ENCODE measurements around the gene CCDC83.

DNA sequence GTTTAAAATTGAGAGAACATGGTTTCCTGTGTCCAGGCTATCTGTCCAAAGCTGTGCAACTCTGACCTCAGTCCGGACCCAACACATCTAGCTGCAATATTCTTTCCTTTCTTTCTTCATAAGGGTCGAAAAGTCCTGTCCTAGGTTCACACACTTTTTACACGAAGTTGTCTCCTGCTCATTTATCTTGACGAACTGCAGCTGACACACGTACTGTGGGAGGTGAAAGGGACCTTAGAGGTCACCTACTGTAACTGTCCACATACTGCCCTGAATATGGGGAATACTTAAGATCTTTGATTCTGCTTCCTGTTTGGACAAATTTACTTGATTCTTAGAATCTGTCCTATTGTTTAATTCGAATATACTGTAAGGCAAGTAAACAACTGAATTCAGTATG lies 105.9 kb downstream of the CCDC83 start:
- TF ChIP-seq, protein P1, sequence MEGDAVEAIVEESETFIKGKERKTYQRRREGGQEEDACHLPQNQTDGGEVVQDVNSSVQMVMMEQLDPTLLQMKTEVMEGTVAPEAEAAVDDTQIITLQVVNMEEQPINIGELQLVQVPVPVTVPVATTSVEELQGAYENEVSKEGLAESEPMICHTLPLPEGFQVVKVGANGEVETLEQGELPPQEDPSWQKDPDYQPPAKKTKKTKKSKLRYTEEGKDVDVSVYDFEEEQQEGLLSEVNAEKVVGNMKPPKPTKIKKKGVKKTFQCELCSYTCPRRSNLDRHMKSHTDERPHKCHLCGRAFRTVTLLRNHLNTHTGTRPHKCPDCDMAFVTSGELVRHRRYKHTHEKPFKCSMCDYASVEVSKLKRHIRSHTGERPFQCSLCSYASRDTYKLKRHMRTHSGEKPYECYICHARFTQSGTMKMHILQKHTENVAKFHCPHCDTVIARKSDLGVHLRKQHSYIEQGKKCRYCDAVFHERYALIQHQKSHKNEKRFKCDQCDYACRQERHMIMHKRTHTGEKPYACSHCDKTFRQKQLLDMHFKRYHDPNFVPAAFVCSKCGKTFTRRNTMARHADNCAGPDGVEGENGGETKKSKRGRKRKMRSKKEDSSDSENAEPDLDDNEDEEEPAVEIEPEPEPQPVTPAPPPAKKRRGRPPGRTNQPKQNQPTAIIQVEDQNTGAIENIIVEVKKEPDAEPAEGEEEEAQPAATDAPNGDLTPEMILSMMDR (conservative IDR thresholded peaks at IDR 0.05 in 1 of 2, IDR thresholded peaks at IDR 0.05 in 1 of 2; ENCODE audit: low read depth in 1 of 2, low read length in 2 of 2) = no peak
- TF ChIP-seq EZH2 (IDR thresholded peaks at IDR 0.05; ENCODE audit: low read length, missing control alignments) = no peak

Measured in fibroblast of lung (primary cell).